Caco-2 (cell line): ENCODE measurements around the gene CROCC2. TPM values are rescaled to one million over a fixed set of nuclear protein-coding genes. Genes with fewer than 3 reads are reported as not detected.

Experiments used
- BruUV-seq: library from RNA; stranded (reverse); fragments of 400-500 nt; replicated peaks from 2 replicates; lab custom pipeline; 2021; lab: Mats Ljungman, UMichigan
- CTCF ChIA-PET: fragments of 300-600 bp; sonication (Branson Sonifier 250); formaldehyde crosslinking; loops from one replicate; lab custom pipeline; 2022; ENCODE audit warnings: antibody characterized with exemption; lab: Charles Lee
- POLR2A ChIA-PET: fragments of 300-600 bp; sonication (Branson Sonifier 250); formaldehyde crosslinking; loops from one replicate; lab custom pipeline; 2022; ENCODE audit warnings: antibody characterized with exemption; lab: Charles Lee
- DNase-seq, 2 experiments: peaks; one replicate each; pipeline versions ENCODE4 v3.0.0 to v3.0.0-alpha.2; 2020 to 2022
- H3K27me3 ChIP-seq: replicated peaks from 2 replicates; pipeline ENCODE4 v1.6.0; 2011; ENCODE audit warnings: low read length; ENCODE audit not compliant: control insufficient read depth, insufficient read depth
- H3K36me3 ChIP-seq: 2 replicates; pipeline ENCODE4 v1.5.1; 2011; ENCODE audit warnings: low read length; ENCODE audit not compliant: control insufficient read depth, insufficient read depth
- H3K4me1 ChIP-seq: fragments of 250-450 bp; sonication (Bioruptor Pico); 2 replicates; pipeline ENCODE4 v1.5.1; 2020; ENCODE audit warnings: mild to moderate bottlenecking
- H3K4me3 ChIP-seq: 2 replicates; pipeline ENCODE4 v1.5.1; 2011; ENCODE audit warnings: low read depth, mild to moderate bottlenecking, control low read depth, low read length
- H3K9me3 ChIP-seq: fragments of 250-450 bp; sonication (Bioruptor Pico); 2 replicates; pipeline ENCODE4 v1.5.1; 2020; ENCODE audit warnings: mild to moderate bottlenecking, moderate library complexity
- H3K27ac Mint-ChIP-seq: one replicate; pipeline ENCODE4 v1.8.0; 2022; ENCODE audit warnings: mixed read lengths; ENCODE audit not compliant: unreplicated experiment
- H3K27me3 Mint-ChIP-seq: one replicate; pipeline ENCODE4 v1.8.0; 2022; ENCODE audit warnings: mixed read lengths; ENCODE audit not compliant: insufficient read depth, unreplicated experiment
- H3K36me3 Mint-ChIP-seq: one replicate; pipeline ENCODE4 v1.8.0; 2022; ENCODE audit warnings: mild to moderate bottlenecking, mixed read lengths; ENCODE audit not compliant: insufficient read depth, unreplicated experiment
- H3K4me1 Mint-ChIP-seq: one replicate; pipeline ENCODE4 v1.8.0; 2022; ENCODE audit warnings: low read depth, mixed read lengths; ENCODE audit not compliant: unreplicated experiment
- H3K4me3 Mint-ChIP-seq: one replicate; pipeline ENCODE4 v1.8.0; 2022; ENCODE audit warnings: mild to moderate bottlenecking, moderate library complexity, mixed read lengths; ENCODE audit not compliant: unreplicated experiment
- H3K9me3 Mint-ChIP-seq: one replicate; pipeline ENCODE4 v1.8.0; 2022; ENCODE audit warnings: mixed read lengths; ENCODE audit not compliant: unreplicated experiment
- intact Hi-C: fragments of 100-400 bp; cut with micrococcal nuclease; formaldehyde crosslinking; loops from one replicate; pipeline ENCODE4 v1.10.0; 2022; ENCODE audit not compliant: unreplicated experiment
- total RNA-seq: library from RNA; stranded (reverse); gene quantifications from 2 replicates; pipeline ENCODE4 v1.2.3, GENCODE V29; 2022
- TF ChIP-seq, protein P1 (sequence below), 2 experiments: fragments of 200-600 bp in 1 of 2; IDR thresholded peaks; 1 replicate in 1 of 2; 2 replicates in 1 of 2; pipeline versions ENCODE4 v1.5.1 to v1.8.0; 2011 to 2022; ENCODE audit warnings: antibody characterized with exemption in 1 of 2, control low read depth in 1 of 2, inconsistent platforms in 1 of 2, low read depth in 1 of 2, low read length in 1 of 2, mild to moderate bottlenecking in 1 of 2, moderate library complexity in 1 of 2; ENCODE audit not compliant: insufficient read depth in 1 of 2, severe bottlenecking in 1 of 2, unreplicated experiment in 1 of 2

CROCC2 gene
- total RNA-seq, 1 experiment from 2014 or later = not detected

DNA sequence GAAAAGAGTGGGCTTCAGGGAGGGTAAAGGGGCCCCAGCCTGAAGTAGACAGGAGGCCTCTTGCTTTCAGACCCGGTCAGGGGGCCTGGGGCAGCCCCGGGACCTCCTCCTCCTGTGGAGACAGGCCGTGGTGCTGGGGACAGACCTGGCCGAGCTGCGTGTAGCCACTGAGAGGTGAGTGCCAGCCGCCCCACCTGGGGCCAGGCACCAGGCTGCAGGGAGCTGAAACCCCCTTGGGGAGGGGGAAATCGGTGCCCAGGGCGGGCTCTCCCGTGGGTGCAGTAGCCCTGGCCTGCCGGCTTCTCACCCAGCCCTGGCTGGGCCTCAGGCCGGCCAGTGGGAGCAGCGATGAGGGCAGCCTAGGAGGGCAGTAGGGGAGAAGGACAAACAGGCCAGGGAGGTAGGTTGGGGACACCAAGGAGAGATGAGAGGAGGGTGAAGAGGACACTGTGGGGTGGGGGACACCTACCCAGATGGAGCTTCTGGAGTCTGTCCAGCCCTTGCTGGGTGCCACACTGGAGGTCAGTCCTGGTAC, 24.0 kb downstream of the CROCC2 start:
- no peak overlapping the region for H3K4me3 Mint-ChIP-seq

DNA sequence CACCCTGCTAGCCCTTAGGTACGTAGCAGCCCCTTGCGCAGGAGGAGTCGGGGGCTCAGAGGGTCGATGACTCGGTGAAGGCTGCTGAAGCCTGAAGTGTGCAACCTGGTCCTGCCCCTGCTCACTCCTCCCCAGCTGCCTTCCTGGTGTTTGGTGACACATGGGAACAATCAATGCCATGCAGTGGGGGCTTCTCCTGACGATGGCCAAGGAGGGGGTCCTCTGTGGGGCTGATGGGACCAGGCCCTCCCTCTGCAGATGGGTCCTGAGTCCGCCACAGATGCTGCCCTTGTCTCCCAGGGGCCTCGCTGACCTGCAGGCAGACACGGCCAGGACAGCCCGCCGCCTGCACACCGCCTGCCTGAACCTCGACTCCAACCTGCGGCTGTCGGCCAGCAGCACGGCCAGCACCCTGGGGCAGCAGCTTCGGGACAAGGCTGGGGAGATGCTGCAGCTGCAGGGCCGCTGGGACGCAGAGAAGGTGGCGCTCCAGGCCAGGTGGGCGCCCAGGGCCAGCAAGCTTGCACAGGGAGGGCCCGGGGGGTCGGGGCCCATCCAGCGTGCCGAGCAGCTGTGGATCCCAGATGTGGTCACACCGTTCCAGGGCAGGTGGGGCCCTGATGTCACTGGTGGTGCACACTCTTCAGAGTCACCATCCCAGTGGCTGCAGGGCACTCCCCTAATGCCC, 24.6 kb downstream of the CROCC2 start:
- H3K9me3 ChIP-seq = no peaks in the 10 kb centered on the region
- no peak for DNase-seq
- Mint-ChIP-seq H3K36me3 (no peaks in the 10 kb centered on the region), H3K9me3 (no peaks in the 10 kb centered on the region), H3K27me3 (peaks cover 4% of the 10 kb centered on the region), H3K27ac (no peak overlapping the region), H3K4me1 (no peaks in the 10 kb centered on the region), H3K4me3 (no peak overlapping the region)
- BruUV-seq = no TSS peak
- H3K36me3 ChIP-seq = no peaks in the 10 kb centered on the region
- no peaks in the 10 kb centered on the region for H3K27me3 ChIP-seq
- no peaks in the 10 kb centered on the region for H3K4me1 ChIP-seq
- H3K4me3 ChIP-seq = no peak overlapping the region
- ChIA-PET POLR2A (no interaction called here), CTCF (no interaction called here)
- TF ChIP-seq, protein P1, sequence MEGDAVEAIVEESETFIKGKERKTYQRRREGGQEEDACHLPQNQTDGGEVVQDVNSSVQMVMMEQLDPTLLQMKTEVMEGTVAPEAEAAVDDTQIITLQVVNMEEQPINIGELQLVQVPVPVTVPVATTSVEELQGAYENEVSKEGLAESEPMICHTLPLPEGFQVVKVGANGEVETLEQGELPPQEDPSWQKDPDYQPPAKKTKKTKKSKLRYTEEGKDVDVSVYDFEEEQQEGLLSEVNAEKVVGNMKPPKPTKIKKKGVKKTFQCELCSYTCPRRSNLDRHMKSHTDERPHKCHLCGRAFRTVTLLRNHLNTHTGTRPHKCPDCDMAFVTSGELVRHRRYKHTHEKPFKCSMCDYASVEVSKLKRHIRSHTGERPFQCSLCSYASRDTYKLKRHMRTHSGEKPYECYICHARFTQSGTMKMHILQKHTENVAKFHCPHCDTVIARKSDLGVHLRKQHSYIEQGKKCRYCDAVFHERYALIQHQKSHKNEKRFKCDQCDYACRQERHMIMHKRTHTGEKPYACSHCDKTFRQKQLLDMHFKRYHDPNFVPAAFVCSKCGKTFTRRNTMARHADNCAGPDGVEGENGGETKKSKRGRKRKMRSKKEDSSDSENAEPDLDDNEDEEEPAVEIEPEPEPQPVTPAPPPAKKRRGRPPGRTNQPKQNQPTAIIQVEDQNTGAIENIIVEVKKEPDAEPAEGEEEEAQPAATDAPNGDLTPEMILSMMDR (IDR thresholded peaks at IDR 0.05; ENCODE audit: insufficient read depth in 1 of 2, low read depth in 1 of 2, low read length in 1 of 2, severe bottlenecking in 1 of 2, unreplicated experiment in 1 of 2) = no peak
- intact Hi-C loops = no loop called here

More for the DNA sequence above, 24.0 kb downstream of the CROCC2 start:
- Mint-ChIP-seq H3K9me3 (no peaks in the 10 kb centered on the region), H3K27ac (no peak overlapping the region), H3K4me1 (no peaks in the 10 kb centered on the region), H3K27me3 (peaks cover 4% of the 10 kb centered on the region), H3K36me3 (no peaks in the 10 kb centered on the region)
- intact Hi-C loops = no loop called here
- Histone ChIP-seq H3K27me3 (no peaks in the 10 kb centered on the region), H3K36me3 (no peaks in the 10 kb centered on the region), H3K4me3 (no peak overlapping the region), H3K4me1 (no peaks in the 10 kb centered on the region), H3K9me3 (no peaks in the 10 kb centered on the region)
- TF ChIP-seq, protein P1 (IDR thresholded peaks at IDR 0.05; ENCODE audit: insufficient read depth in 1 of 2, low read depth in 1 of 2, low read length in 1 of 2, severe bottlenecking in 1 of 2, unreplicated experiment in 1 of 2) = no peak
- no peak for DNase-seq
- ChIA-PET POLR2A (no interaction called here), CTCF (no interaction called here)
- no TSS peak for BruUV-seq

DNA sequence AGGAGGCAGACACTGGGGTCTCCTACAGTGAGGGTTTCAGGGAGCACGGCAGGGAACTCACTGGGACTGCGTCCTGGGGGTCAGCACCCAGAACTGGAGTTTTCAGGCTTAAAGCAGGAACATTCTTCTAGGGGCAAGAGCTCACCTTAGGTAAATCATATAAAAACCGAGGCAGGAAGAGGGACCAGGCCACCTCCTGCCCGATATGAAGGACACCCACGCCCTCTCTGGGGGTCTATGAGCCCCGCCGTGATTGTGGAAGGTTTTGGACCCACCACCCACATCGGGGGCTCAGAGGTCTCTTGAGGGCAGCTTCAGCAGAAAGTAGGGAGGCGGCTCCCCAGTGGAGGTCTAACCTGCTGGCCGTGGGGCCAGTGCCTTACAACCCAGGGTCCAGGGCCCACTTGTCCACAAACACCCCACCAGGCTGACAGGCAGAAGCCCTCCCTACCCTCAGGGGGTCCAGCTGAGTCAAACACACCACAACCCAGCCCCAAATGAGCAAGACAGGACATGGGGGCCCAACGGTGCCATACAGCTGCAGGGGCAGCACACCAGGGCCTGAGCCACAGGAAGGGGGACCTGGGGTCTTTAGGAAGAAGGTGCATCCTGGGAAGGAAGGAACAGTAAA, 25.3 kb downstream of the CROCC2 start:
- ChIA-PET POLR2A (no interaction called here), CTCF (no interaction called here)
- TF ChIP-seq, protein P1 (IDR thresholded peaks at IDR 0.05; ENCODE audit: insufficient read depth in 1 of 2, low read depth in 1 of 2, low read length in 1 of 2, severe bottlenecking in 1 of 2, unreplicated experiment in 1 of 2) = no peak
- Mint-ChIP-seq H3K27ac (no peak overlapping the region), H3K9me3 (no peaks in the 10 kb centered on the region), H3K36me3 (no peaks in the 10 kb centered on the region), H3K4me1 (no peaks in the 10 kb centered on the region), H3K4me3 (no peak overlapping the region), H3K27me3 (peaks cover 4% of the 10 kb centered on the region)
- H3K4me3 ChIP-seq = no peak overlapping the region
- no peaks in the 10 kb centered on the region for H3K4me1 ChIP-seq
- BruUV-seq = no TSS peak
- DNase-seq = no peak
- no peaks in the 10 kb centered on the region for H3K9me3 ChIP-seq
- no peaks in the 10 kb centered on the region for H3K27me3 ChIP-seq
- no peaks in the 10 kb centered on the region for H3K36me3 ChIP-seq
- intact Hi-C loops = no loop called here
